Keratinocyte (primary cell): Measurements from ENCODE around the gene MAN2A2. TPM values are rescaled to one million over a fixed set of nuclear protein-coding genes. Genes with fewer than 3 reads are reported as not detected.
A peak's percentile ranks its signal among the peaks of the same experiment; 100 is the strongest.

Experiments used
- DNase-seq: peaks from one replicate; pipeline ENCODE4 v3.0.0-alpha.2; 2011; ENCODE audit warnings: low read depth, missing footprints, low spot score
- FAIRE-seq: peaks from 2 replicates; lab custom pipeline; 2011; peaks lifted over from hg19 to GRCh38; lab: Jason Lieb, UNC
- H2AFZ ChIP-seq: 2 replicates; pipeline ENCODE4 v1.6.0; 2012; ENCODE audit warnings: low read length, control low read depth, inconsistent platforms; ENCODE audit not compliant: control insufficient read depth
- H3K27ac ChIP-seq: 2 replicates; pipeline ENCODE4 v1.5.1; 2011; ENCODE audit warnings: low read length; ENCODE audit not compliant: control insufficient read depth, insufficient read depth
- H3K27me3 ChIP-seq: 3 replicates; pipeline ENCODE4 v1.6.0; 2011; ENCODE audit warnings: low read length; ENCODE audit not compliant: control insufficient read depth, insufficient read depth; ENCODE audit errors: extremely low read depth
- H3K36me3 ChIP-seq, 2 experiments: 2 replicates in 1 of 2; 3 replicates in 1 of 2; pipeline ENCODE4 v1.5.1; 2011; ENCODE audit warnings: low read length in 2 of 2, mild to moderate bottlenecking in 1 of 2; ENCODE audit not compliant: control insufficient read depth in 2 of 2, insufficient read depth in 2 of 2; ENCODE audit errors: extremely low read depth in 1 of 2
- H3K4me1 ChIP-seq: 3 replicates; pipeline ENCODE4 v1.5.1; 2011; ENCODE audit warnings: low read length; ENCODE audit not compliant: control insufficient read depth, insufficient read depth; ENCODE audit errors: extremely low read depth
- H3K4me2 ChIP-seq: 3 replicates; pipeline ENCODE4 v1.6.0; 2011; ENCODE audit warnings: low read depth, low read length; ENCODE audit not compliant: control insufficient read depth, insufficient read depth; ENCODE audit errors: extremely low read depth
- H3K4me3 ChIP-seq, 3 experiments: fragments of 200-600 bp in 1 of 3; sonication (generic) in 1 of 3; 2 replicates in 2 of 3; 3 replicates in 1 of 3; pipeline ENCODE4 v1.5.1; 2011 to 2016; ENCODE audit warnings: low read length in 3 of 3, mild to moderate bottlenecking in 3 of 3, control low read depth in 2 of 3, inconsistent platforms in 1 of 3, low read depth in 1 of 3, mixed read lengths in 1 of 3, mixed run types in 1 of 3, moderate library complexity in 1 of 3; ENCODE audit not compliant: control insufficient read depth in 2 of 3, insufficient read depth in 2 of 3; ENCODE audit errors: extremely low read depth in 1 of 3
- H3K79me2 ChIP-seq: 2 replicates; pipeline ENCODE4 v1.6.0; 2012; ENCODE audit warnings: low read length; ENCODE audit not compliant: control insufficient read depth, insufficient read depth
- H3K9ac ChIP-seq: 3 replicates; pipeline ENCODE4 v1.6.0; 2011; ENCODE audit warnings: low read length; ENCODE audit not compliant: control insufficient read depth, insufficient read depth; ENCODE audit errors: extremely low read depth
- H3K9me1 ChIP-seq: 3 replicates; pipeline ENCODE4 v1.6.0; 2011; ENCODE audit warnings: low read length; ENCODE audit not compliant: control insufficient read depth, insufficient read depth; ENCODE audit errors: extremely low read depth
- H3K9me3 ChIP-seq: 2 replicates; pipeline ENCODE4 v1.5.1; 2012; ENCODE audit warnings: low read depth, low read length; ENCODE audit not compliant: control insufficient read depth
- H4K20me1 ChIP-seq: 3 replicates; pipeline ENCODE4 v1.6.0; 2011; ENCODE audit warnings: low read length; ENCODE audit not compliant: control insufficient read depth, insufficient read depth; ENCODE audit errors: extremely low read depth
- CTCF ChIP-seq, 3 experiments: IDR thresholded peaks in 1 of 3; conservative IDR thresholded peaks in 1 of 3; optimal IDR thresholded peaks in 1 of 3; 2 replicates in 2 of 3; 3 replicates in 1 of 3; pipeline versions ENCODE3 to v1.5.1; 2011; ENCODE audit warnings: low read length in 3 of 3, mild to moderate bottlenecking in 3 of 3, moderate library complexity in 2 of 3, control low read depth in 1 of 3, inconsistent platforms in 1 of 3; ENCODE audit not compliant: insufficient read depth in 2 of 3; ENCODE audit errors: extremely low read depth in 1 of 3
- EZH2 ChIP-seq: IDR thresholded peaks from one replicate; pipeline ENCODE4 v1.6.1; 2012; ENCODE audit warnings: inconsistent platforms, mild to moderate bottlenecking, low read length, moderate library complexity
- dilution Hi-C: fragments of 300-500 bp; cut with MboI; formaldehyde crosslinking; loops from one replicate; pipeline ENCODE4 v1.7.0; 2020; ENCODE audit warnings: low sequenced_read_pairs; ENCODE audit not compliant: extremely low pct_ligation_motif_present
- polyA plus RNA-seq, 5 experiments: library from polyadenylated mRNA; depleted of rRNA in 3 of 5; stranded (reverse) in 3 of 5; stranded (forward) in 1 of 5; unstranded in 1 of 5; fragments of >200 nt; gene quantifications; 1 replicate in 1 of 5; 2 replicates in 3 of 5; 3 replicates in 1 of 5; pipeline versions ENCODE4 v1.2.1 to v1.2.3, GENCODE V29; 2011 to 2012; ENCODE audit warnings: missing spikeins in 2 of 5, low read depth in 1 of 5, low replicate concordance in 1 of 5

MAN2A2 gene
- polyA plus RNA-seq, 1 donor (not counting 4 experiments of a cell fraction or from before 2014, with no cell fraction given): 6.6 TPM

- Histone ChIP-seq H2AFZ (no peak overlapping the region), H3K36me3 (no peaks in the 10 kb centered on the region), H3K9me1 (no peaks in the 10 kb centered on the region), H3K27me3 (no peaks in the 10 kb centered on the region), H3K79me2 (no peaks in the 10 kb centered on the region), H4K20me1 (no peaks in the 10 kb centered on the region), H3K4me1 (peaks cover 20% of the 10 kb centered on the region), H3K4me3 (no peak overlapping the region), H3K9ac (no peak overlapping the region), H3K9me3 (no peaks in the 10 kb centered on the region), H3K27ac (no peak overlapping the region), H3K4me2 (peak overlapping the region; percentile 16)
- DNase-seq: peak; percentile 74
- FAIRE-seq: peak; percentile 39
- dilution Hi-C loops: no loop called here
- no peak for TF ChIP-seq CTCF (optimal IDR thresholded peaks at IDR 0.05 in 1 of 3, IDR thresholded peaks at IDR 0.05 in 1 of 3, conservative IDR thresholded peaks at IDR 0.05 in 1 of 3; ENCODE audit: extremely low read depth in 1 of 3, insufficient read depth in 2 of 3, low read length in 3 of 3)
- TF ChIP-seq EZH2: no peak
Observed at GRCh38 chr15:90862964-90863778, 39.9 kb upstream of the MAN2A2 start.

- dilution Hi-C loops: no loop called here
- peaks cover under 1% of the 10 kb centered on the region for H3K9me1 ChIP-seq
Observed at GRCh38 chr15:90863987-90864386, 39.1 kb upstream of the MAN2A2 start.

More at GRCh38 chr15:90863987-90864386, 39.1 kb upstream of the MAN2A2 start:
- Histone ChIP-seq H3K79me2 (no peaks in the 10 kb centered on the region), H3K9ac (no peak overlapping the region), H3K27ac (peak overlapping the region; percentile 36), H3K4me1 (peaks cover 28% of the 10 kb centered on the region), H3K9me3 (no peaks in the 10 kb centered on the region), H3K4me3 (no peak overlapping the region), H3K27me3 (no peaks in the 10 kb centered on the region), H2AFZ (no peak overlapping the region), H4K20me1 (no peaks in the 10 kb centered on the region), H3K4me2 (peak overlapping the region; percentile 16), H3K36me3 (no peaks in the 10 kb centered on the region)
- DNase-seq (no peak), FAIRE-seq (no peak)
- TF ChIP-seq CTCF (optimal IDR thresholded peaks at IDR 0.05 in 1 of 3, IDR thresholded peaks at IDR 0.05 in 1 of 3, conservative IDR thresholded peaks at IDR 0.05 in 1 of 3; ENCODE audit: extremely low read depth in 1 of 3, insufficient read depth in 2 of 3, low read length in 3 of 3) (no peak), EZH2 (no peak)
